Neural crest cell (in vitro differentiated cells): ENCODE results near the gene ERVMER34-1. TPM values are rescaled to one million over a fixed set of nuclear protein-coding genes. Genes with fewer than 3 reads are reported as not detected.

Experiments
- DNase-seq: peaks from one replicate; pipeline ENCODE4 v3.0.0; 2021; ENCODE audit warnings: low read depth, mixed read lengths, low spot score
- H3K27ac Mint-ChIP-seq: one replicate; pipeline ENCODE4 v1.8.0; 2021; ENCODE audit warnings: mild to moderate bottlenecking, mixed read lengths; ENCODE audit not compliant: unreplicated experiment
- H3K27me3 Mint-ChIP-seq: 2 replicates; pipeline ENCODE4 v1.8.0; 2021; ENCODE audit warnings: low read depth, mild to moderate bottlenecking, mixed read lengths
- H3K36me3 Mint-ChIP-seq: 2 replicates; pipeline ENCODE4 v1.8.0; 2021; ENCODE audit warnings: low read depth, mild to moderate bottlenecking, mixed read lengths
- H3K4me1 Mint-ChIP-seq: 2 replicates; pipeline ENCODE4 v1.8.0; 2021; ENCODE audit warnings: mixed read lengths
- H3K4me3 Mint-ChIP-seq: one replicate; pipeline ENCODE4 v1.8.0; 2021; ENCODE audit warnings: mild to moderate bottlenecking, mixed read lengths
- H3K9me3 Mint-ChIP-seq: 2 replicates; pipeline ENCODE4 v1.8.0; 2021; ENCODE audit warnings: mixed read lengths
- CTCF ChIP-seq: fragments of 200-600 bp; sonication (generic); conservative IDR thresholded peaks from 2 replicates; pipeline ENCODE4 v1.5.0; 2021; ENCODE audit warnings: antibody characterized with exemption, mild to moderate bottlenecking
- total RNA-seq: library from RNA; stranded (reverse); gene quantifications from 2 replicates; pipeline ENCODE4 v1.2.1, GENCODE V29; 2021

The ERVMER34-1 gene
- total RNA-seq, 1 donor from 2014 or later, result 3.3 TPM

DNA sequence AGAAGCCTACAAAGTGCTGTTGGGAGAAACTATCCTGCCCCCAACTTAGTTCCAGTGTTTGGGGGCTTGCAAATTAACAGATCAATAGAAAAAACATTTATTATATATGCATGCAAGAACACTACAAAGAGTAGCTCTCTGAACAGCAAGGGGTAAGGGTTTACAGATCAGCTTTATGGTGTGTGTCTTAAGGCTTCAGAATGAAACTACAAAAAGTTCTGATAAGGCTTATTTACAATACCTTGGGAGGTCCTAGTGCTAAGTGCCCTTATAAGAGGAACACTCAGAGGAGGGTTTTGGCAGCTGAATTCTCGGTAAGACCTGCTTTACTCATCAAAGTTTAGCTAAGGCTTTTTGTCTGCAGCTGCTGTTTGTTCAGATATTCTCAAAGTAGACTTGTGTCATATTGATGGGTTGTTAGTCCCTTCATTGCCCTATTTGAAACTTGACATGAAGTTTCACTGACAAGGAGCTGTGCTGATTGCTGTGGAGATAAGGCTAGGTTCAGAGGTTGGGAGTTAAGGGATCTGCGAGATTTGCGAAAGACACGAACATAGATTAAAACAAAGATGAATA lies 7.7 kb downstream of the ERVMER34-1 start:
- Mint-ChIP-seq H3K9me3 (no peaks in the 10 kb centered on the region), H3K4me3 (no peak overlapping the region), H3K27ac (no peak overlapping the region), H3K36me3 (no peaks in the 10 kb centered on the region), H3K27me3 (peaks cover 3% of the 10 kb centered on the region), H3K4me1 (no peaks in the 10 kb centered on the region)
- no peak for DNase-seq
- TF ChIP-seq CTCF, result no peak

DNA sequence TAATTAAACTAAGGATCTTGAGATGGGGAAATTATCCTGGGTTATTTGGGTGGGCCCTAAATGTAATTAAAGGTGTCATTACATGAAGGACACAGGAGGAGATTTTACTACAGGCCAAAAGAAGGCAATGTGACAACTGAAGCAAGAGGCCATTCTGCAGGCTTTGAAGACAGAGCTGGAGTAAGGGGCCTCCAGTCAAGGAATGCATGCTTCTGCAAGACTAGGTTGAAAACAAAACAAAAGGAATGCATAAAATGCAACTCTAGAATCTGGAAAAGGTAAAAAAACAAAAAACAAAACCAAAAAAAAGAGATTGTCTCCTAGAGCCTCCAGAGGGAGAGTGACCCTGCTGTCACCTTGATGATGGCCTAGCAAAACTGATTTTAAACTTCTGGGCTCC lies 21.6 kb downstream of the ERVMER34-1 start:
- no peak overlapping the region for H3K4me3 Mint-ChIP-seq
- H3K4me1 Mint-ChIP-seq, result no peaks in the 10 kb centered on the region
- no peak for TF ChIP-seq CTCF
- no peak for DNase-seq
- H3K36me3 Mint-ChIP-seq, result no peaks in the 10 kb centered on the region
- H3K27ac Mint-ChIP-seq, result no peak overlapping the region
- H3K9me3 Mint-ChIP-seq, result no peaks in the 10 kb centered on the region
- H3K27me3 Mint-ChIP-seq, result no peaks in the 10 kb centered on the region

- Mint-ChIP-seq H3K36me3 (no peaks in the 10 kb centered on the region), H3K4me3 (no peak overlapping the region), H3K27ac (no peak overlapping the region), H3K9me3 (no peaks in the 10 kb centered on the region), H3K4me1 (no peaks in the 10 kb centered on the region), H3K27me3 (no peaks in the 10 kb centered on the region)
- no peak for TF ChIP-seq CTCF
- no peak for DNase-seq
These were observed 22.5 kb downstream of the ERVMER34-1 start for GRCh38 chr4:52728691-52729240.

GRCh38 chr4:52726826-52727580 lies 24.2 kb downstream of the ERVMER34-1 start:
- Mint-ChIP-seq H3K27me3 (no peaks in the 10 kb centered on the region), H3K9me3 (no peaks in the 10 kb centered on the region), H3K4me1 (peaks cover 6% of the 10 kb centered on the region), H3K4me3 (no peak overlapping the region), H3K27ac (no peak overlapping the region), H3K36me3 (no peaks in the 10 kb centered on the region)
- DNase-seq, result no peak
- no peak for TF ChIP-seq CTCF

DNA sequence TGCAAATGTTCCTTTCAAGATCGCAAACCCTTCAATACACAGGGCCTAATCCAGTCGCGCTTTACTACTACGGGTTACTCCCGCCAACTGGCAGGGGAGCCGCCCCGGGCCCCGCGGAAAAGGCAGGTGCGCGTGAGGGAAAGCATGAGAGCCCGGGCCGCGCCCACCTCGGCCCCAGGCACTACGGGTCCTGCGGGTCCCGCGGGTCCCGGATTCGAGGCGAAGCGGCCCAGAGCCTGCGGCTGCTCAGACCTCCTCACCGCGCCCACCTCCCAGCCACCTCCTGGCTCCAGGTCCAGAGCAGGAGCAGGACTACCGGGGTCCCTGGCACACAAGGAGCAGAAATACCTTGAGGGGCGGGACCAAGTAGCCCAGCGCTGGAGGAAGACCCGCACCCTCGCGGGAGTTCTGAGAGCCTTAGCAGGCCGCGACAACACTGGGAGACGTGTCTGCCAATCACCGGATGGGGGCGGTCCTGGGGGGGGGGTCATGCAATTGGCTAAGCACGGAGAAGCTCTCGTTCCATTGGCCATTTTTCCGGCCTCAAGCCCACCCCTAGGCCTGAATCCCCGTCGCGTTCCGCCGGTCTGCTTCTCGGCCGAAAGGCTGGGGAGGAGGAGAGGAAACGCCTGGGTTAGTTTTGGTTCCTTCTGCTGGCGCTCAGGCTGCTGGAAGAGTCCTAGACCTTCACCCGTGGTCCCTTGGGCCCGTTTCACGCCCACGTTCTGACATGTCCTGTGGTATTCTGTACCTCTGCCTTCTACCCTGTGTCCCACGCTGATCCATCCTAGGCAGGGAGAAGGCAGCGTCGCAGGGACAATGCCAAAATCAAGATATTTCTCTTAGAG lies 29.0 kb downstream of the ERVMER34-1 start:
- H3K4me3 Mint-ChIP-seq, result peak overlapping the region; percentile 86
- H3K27ac Mint-ChIP-seq, result peak overlapping the region; percentile 88
- H3K27me3 Mint-ChIP-seq, result no peaks in the 10 kb centered on the region
- H3K9me3 Mint-ChIP-seq, result no peaks in the 10 kb centered on the region
- DNase-seq, result peak; percentile 73
- peaks cover 3% of the 10 kb centered on the region for H3K36me3 Mint-ChIP-seq
- TF ChIP-seq CTCF, result no peak
- H3K4me1 Mint-ChIP-seq, result peaks cover 9% of the 10 kb centered on the region
